Cerebellar nuclear complex (tissue), 1 donor: ENCODE measurements around the gene GNB1L.

ENCODE experiments used
- DNase-seq, 2 experiments: peaks; one replicate each; lab custom pipeline; 2025; lab: John Stamatoyannopoulos, UW

GNB1L gene

DNA sequence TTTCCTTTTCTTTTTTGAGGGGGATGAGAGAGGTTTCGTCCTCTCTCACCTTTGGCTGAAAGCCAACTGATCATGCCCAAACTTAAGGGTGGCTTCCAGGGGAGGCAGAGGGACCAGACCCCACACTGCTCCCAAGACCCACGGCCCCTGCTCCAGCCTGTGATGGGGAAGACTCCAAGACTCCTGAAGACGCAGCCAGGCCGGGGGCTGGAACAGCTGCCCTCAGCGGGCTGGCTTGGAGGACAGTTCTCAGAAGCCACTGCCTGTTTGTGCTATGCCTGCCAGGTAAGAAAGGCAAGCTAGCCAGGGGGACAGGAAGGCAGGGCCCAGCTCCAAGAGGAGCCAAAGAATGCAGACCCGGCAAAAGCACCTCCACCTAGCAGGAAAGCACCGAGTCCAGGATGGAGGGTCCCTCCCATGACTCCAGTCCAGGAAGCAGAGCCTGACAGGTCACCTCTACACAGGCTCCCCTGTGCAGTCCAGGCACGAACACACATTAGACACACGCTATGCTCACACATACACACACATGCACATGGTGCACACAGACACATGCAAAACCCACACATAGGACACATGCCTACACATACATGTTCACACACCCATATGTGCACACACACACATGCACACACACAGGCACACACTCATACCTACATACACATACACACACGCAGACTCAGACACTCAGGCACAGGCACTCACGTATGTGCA, 31.3 kb downstream of the GNB1L start:
- no peak for DNase-seq

DNA sequence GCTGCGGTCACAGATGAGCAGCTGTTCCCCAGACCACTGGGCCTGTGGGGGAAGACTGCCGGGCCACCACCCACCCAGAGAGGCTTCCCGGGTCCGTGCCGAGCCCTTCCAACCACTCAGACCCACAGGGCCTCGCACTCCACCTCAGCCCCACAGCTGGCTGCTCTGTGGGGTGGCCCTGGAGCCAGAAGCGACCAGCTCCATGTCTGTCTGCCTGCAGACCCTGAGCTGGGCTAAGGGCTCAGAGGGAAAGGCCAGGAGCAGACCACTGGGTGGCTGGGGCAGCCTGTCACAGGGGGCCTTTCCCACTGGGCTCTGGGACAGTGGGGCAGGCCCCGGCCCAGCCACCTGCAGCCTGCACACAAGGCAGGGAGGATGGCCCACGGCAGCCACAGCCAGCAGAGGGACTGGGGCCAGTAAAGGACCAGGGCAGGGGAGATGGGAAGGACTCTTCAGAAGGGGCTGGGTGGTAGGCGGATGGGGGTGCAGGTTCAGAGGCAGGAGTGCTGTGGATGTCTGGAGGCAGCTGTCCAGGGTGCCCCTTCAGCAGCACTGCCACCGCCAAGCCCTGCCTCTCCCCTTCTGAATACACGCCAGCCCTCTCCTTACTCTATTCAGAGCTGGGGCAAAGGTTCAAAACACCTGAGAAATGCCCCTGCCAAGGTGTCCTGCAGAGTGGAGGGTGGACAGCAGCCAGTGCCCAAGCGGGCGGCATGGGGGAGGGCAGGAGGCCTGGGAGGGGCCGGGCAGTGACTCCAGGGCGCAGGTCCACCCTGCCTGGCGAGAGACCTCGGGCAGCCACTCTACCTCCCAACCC, 32.2 kb downstream of the GNB1L start:
- no peak for DNase-seq

DNA sequence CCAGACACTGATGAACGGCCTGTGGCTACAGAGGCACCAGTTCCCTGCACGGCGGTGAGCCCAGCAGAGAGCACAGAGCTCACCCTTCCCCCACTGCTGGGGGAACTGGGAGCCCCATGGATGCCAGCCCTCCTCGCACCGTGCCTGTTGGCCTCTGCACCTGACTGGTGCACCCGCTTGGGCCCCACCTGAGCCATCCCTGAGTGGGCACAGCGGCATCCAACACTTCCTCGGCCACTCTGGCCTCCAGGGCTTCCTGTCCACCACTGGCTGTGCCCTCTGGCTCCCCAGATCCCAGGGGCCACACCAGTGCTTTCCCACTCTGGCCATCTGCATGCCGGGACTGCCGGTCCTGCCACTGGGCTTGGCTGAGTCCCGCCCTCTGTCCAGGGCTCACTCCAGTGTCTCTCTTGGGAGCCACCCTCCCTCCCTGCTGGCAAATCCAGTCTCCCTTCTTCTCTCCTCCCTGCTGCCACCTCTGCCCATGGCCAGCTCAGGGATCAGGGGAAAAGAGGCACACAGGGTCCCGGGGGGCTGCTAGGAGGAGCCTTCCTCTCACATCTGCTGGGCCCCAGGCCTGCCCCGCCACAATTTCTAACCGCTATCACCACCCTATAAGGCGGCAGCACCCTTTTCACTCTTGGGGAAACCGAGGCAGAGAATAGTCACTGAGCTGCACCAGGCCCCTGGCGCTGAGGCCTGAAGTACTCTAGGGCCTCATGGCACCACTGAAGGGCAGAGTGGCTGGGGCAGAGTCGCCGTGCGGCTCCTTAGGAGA, 33.0 kb downstream of the GNB1L start:
- DNase-seq = no peak

- DNase-seq = no peak
Observed at GRCh38 chr22:19820880-19821522, 33.7 kb downstream of the GNB1L start.

DNA sequence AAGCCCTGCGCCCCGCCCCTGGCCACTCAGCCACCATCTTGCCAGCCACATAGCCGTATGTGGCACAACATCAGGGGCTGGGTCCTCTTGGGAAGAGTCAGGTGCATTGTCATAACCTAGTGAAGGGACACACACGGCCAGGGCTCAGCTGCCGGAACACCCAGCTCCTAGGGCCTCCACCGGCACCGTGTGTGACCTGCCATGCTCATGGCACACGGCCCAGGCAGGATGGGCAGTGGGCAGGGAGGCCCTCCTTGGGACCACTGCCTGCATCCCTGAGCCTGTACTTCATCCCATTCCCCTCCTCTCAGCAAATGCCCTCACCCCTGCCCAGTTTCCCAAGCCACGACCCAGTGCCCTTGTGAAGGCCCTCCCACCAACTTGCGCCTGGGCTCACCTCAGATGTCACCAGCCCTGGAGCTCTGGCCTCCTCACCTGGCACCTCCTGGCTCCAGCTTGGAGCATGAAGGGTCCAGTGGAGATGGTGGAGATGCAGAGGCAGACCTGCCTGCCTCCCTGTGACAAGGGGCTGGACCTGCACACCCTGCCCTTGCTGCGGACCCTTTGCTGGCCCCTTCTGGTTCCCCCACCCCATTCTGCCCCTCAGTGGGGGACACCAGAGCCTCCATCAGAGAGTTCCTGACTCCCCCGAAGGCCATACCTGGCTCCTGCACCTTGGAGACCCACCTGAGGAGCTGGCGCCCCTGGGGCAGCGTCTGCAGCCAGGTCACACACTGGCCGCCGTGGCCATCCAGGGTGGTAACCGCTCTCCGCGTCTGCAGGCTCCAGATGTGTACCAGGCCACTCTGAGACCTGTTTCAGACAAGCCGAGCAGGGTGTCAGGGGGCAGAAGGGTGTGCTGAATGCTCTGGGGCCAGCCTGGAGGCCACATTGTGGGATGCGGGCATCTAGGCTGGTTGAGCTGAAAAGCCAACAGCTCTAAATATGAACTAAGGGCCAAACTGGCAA, 34.5 kb downstream of the GNB1L start:
- DNase-seq = no peak

DNA sequence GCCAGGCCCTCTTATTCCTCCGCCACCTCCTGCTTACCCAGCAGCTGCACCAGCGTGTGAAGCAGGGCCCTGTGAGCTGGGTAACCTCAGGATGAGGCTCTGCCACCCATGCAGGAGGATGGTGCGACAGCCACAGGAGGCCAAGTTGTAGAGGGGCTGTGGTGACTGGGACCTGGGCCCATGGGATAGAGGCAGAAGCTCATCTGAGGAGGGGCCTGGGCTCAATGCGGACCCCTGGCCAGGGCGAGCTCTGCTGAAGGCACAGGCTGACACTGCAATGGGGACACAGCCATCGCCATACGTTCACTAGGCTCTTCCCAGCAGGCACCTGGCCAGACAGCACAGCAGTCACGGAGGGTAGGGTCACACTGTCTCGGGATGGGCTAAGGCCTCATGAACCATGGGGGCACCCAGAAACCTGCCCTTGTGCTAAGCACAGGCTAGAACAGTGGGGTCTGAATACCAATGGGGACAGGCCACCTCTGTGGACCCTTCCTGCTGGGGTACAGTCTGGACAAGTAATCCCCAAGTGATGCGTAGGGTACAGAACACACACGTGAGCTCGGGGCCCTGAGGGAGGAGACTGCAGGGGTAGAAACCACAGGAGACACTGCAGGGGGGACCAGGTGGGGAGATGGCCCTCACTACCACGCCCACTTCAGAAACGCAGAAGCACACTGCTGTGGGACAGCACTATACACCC, 35.3 kb downstream of the GNB1L start:
- DNase-seq = no peak

- no peak for DNase-seq
Observed at GRCh38 chr22:19818324-19819207, 36.1 kb downstream of the GNB1L start.

GRCh38 chr22:19816372-19817119, 38.1 kb downstream of the GNB1L start:
- no peak for DNase-seq

DNA sequence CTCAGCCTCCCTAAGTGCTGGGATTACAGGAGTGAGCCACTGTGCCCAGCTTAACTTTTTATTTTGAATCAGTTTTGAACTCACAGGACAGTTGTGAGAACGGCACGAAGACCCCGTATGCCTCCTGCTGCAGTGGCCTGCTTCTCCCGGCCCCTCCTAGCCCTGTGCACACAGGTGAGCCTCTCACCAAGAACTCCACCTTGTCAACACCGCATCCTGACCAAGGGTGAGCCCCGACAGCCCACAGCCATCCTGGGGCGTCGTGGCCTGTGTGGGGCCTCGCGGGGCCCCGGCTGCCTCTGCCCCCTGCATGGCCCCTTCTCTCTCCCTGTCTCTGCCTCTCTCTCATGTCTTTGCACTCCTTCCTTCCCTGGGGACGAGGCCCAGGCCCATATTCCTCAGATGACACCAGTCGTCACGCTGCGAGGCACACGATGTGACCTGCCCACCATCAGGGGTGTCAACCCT, 38.8 kb downstream of the GNB1L start:
- DNase-seq = no peak

- no peak for DNase-seq
Observed at GRCh38 chr22:19815093-19815822, 39.4 kb downstream of the GNB1L start.

- DNase-seq = no peak
Observed at GRCh38 chr22:19814428-19814827, 40.2 kb downstream of the GNB1L start.

GRCh38 chr22:19812910-19813309, 41.8 kb downstream of the GNB1L start:
- no peak for DNase-seq

GRCh38 chr22:19811811-19812771, 42.6 kb downstream of the GNB1L start:
- DNase-seq = no peak

- DNase-seq = no peak
Observed at GRCh38 chr22:19811211-19811621, 43.5 kb downstream of the GNB1L start.

GRCh38 chr22:19810381-19811201, 44.1 kb downstream of the GNB1L start:
- no peak for DNase-seq

GRCh38 chr22:19809741-19810140, 44.9 kb downstream of the GNB1L start:
- no peak for DNase-seq
